IPS-18a (cell line): ENCODE results near the gene ATP1B1.

Experiments used
- H3K27ac ChIP-seq: one replicate; pipeline ENCODE4 v1.5.1; 2013; ENCODE audit warnings: low read length
- H3K27me3 ChIP-seq: one replicate; pipeline ENCODE4 v1.6.1; 2013; ENCODE audit warnings: mild to moderate bottlenecking, low read length; ENCODE audit not compliant: control insufficient read depth, insufficient read depth
- H3K36me3 ChIP-seq: one replicate; pipeline ENCODE4 v1.6.1; 2013; ENCODE audit warnings: low read depth, low read length; ENCODE audit not compliant: control insufficient read depth
- H3K4me1 ChIP-seq: one replicate; pipeline ENCODE4 v1.6.1; 2013; ENCODE audit warnings: low read depth, low read length; ENCODE audit not compliant: control insufficient read depth
- H3K4me3 ChIP-seq: one replicate; pipeline ENCODE4 v1.5.1; 2013; ENCODE audit warnings: low read length
- H3K9ac ChIP-seq: one replicate; pipeline ENCODE4 v1.6.1; 2013; ENCODE audit warnings: mild to moderate bottlenecking, low read length, moderate library complexity
- H3K9me3 ChIP-seq: one replicate; pipeline ENCODE4 v1.6.1; 2013; ENCODE audit warnings: low read depth, low read length; ENCODE audit not compliant: control insufficient read depth

Gene ATP1B1

DNA sequence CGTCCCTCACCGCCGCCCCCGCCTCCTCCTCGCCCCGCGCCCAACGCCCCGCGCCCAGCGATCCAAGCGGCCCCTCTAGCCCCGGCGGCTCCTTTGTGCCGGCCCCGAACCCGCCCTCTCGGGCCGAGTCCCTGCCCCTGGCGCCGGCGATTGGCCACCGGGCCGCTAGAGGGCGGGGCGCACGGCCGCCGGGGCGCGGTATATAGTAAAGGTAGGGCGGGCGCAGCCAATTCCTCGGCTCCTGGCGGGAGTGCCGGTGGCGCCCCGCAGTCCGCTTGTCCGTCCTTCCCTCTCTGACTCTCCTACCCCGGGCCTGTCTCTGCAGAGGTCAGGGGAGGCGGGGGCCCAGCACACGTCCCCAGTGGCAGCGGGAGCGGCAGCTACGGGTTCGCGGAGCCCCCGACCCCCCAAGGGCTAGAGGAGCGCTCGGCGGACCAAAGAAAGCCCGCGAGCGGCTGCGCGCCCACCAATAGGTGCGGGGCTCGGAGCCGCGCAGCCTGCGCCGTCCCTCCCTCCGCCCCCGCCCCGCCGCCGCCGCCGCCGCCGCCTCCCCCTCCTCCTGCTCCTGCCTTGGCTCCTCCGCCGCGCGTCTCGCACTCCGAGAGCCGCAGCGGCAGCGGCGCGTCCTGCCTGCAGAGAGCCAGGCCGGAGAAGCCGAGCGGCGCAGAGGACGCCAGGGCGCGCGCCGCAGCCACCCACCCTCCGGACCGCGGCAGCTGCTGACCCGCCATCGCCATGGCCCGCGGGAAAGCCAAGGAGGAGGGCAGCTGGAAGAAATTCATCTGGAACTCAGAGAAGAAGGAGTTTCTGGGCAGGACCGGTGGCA, at the start of gene ATP1B1:
TSS of gene ATP1B1 (plus strand) at position 596 of the 826 bp plus-strand sequence. CDS start at position 736, 140 bp downstream.
- H3K4me1 ChIP-seq = peaks cover 42% of the 10 kb centered on the region
- H3K27ac ChIP-seq = no peak within 1 kb of the TSS
- H3K9ac ChIP-seq = peak within 1 kb of the TSS; percentile 85
- H3K4me3 ChIP-seq = peak within 1 kb of the TSS; percentile 99
- peaks cover 3% of the 10 kb centered on the region for H3K36me3 ChIP-seq
- H3K9me3 ChIP-seq = no peaks in the 10 kb centered on the region
- peaks cover 17% of the 10 kb centered on the region for H3K27me3 ChIP-seq

DNA sequence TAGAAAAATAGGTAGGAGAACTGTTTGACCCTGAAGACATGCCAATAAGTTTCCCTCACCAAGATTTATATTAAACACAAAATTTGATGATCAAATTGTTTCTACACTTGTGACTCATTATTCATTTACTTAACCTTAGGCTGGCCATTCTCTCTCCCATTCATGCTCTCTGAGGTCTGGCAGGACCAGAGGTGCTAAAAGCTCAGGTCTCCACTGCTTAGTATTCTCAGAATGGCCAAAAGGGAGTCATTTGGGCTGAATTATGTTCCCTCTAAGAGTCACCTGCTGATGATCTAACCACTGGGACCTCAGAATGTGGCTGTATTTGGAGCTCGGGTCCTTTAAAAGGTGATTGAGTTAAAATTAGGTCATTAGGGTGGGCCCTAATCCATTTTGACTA, 47.1 kb upstream of the ATP1B1 start:
- no peak overlapping the region for H3K9ac ChIP-seq
- H3K27ac ChIP-seq = no peak overlapping the region
- H3K36me3 ChIP-seq = no peaks in the 10 kb centered on the region
- no peak overlapping the region for H3K4me3 ChIP-seq
- peaks cover 5% of the 10 kb centered on the region for H3K9me3 ChIP-seq
- H3K27me3 ChIP-seq = no peaks in the 10 kb centered on the region
- H3K4me1 ChIP-seq = no peaks in the 10 kb centered on the region

- Histone ChIP-seq H3K9me3 (peaks cover 5% of the 10 kb centered on the region), H3K4me1 (no peaks in the 10 kb centered on the region), H3K4me3 (no peak overlapping the region), H3K27me3 (no peaks in the 10 kb centered on the region), H3K27ac (no peak overlapping the region), H3K9ac (no peak overlapping the region), H3K36me3 (no peaks in the 10 kb centered on the region)
Measured at GRCh38 chr1:169060043-169060722, 46.3 kb upstream of the ATP1B1 start.

GRCh38 chr1:169060919-169061639, 45.4 kb upstream of the ATP1B1 start:
- Histone ChIP-seq H3K4me3 (no peak overlapping the region), H3K27ac (no peak overlapping the region), H3K4me1 (no peaks in the 10 kb centered on the region), H3K36me3 (no peaks in the 10 kb centered on the region), H3K9ac (no peak overlapping the region), H3K27me3 (no peaks in the 10 kb centered on the region), H3K9me3 (peaks cover 5% of the 10 kb centered on the region)

DNA sequence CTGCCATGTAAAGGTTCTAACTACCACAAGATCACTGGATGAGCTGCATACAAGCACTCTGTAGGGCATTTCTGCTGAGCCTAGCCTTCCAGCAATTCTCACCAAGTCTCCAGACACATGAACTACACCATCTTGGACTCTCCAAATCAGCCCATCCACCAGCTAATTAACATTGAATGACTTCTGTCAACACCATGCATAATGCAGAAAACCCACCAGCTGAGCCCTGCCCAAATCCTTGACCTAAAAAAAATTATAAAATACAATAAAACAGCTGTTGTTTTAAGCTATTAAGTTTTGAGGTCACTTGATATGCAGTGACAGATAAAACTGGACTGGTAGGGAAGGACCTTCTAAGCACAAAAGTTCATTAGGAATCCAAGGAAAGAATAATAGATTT, 44.3 kb upstream of the ATP1B1 start:
- peaks cover 9% of the 10 kb centered on the region for H3K9me3 ChIP-seq
- H3K27me3 ChIP-seq = no peaks in the 10 kb centered on the region
- H3K36me3 ChIP-seq = no peaks in the 10 kb centered on the region
- H3K9ac ChIP-seq = no peak overlapping the region
- no peaks in the 10 kb centered on the region for H3K4me1 ChIP-seq
- H3K27ac ChIP-seq = no peak overlapping the region
- H3K4me3 ChIP-seq = no peak overlapping the region

- H3K27ac ChIP-seq = no peak overlapping the region
- no peaks in the 10 kb centered on the region for H3K36me3 ChIP-seq
- no peak overlapping the region for H3K4me3 ChIP-seq
- H3K4me1 ChIP-seq = no peaks in the 10 kb centered on the region
- H3K27me3 ChIP-seq = no peaks in the 10 kb centered on the region
- H3K9me3 ChIP-seq = peaks cover 9% of the 10 kb centered on the region
- no peak overlapping the region for H3K9ac ChIP-seq
Measured at GRCh38 chr1:169064103-169064502, 42.4 kb upstream of the ATP1B1 start.

DNA sequence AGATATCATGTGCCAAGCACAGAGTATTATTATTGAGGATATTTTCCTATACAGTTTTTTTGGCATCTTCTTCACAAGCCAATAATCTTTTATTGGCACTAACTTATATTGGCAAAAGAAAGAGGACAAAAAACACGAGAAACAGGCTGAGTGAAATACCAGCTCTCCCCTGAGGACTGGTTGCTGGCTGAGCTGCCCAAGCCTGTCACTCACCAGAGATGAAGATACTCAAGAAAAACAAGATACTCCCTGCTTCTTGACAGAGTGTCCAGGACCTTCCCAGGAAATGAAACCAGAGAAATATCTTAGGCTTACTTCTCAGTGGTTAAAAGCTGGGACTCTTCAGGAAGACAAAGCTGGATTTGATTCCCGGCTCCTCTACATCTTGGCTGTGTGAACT, 35.9 kb upstream of the ATP1B1 start:
- Histone ChIP-seq H3K9me3 (peaks cover 4% of the 10 kb centered on the region), H3K4me1 (no peaks in the 10 kb centered on the region), H3K36me3 (no peaks in the 10 kb centered on the region), H3K27ac (no peak overlapping the region), H3K27me3 (no peaks in the 10 kb centered on the region), H3K9ac (no peak overlapping the region), H3K4me3 (no peak overlapping the region)

DNA sequence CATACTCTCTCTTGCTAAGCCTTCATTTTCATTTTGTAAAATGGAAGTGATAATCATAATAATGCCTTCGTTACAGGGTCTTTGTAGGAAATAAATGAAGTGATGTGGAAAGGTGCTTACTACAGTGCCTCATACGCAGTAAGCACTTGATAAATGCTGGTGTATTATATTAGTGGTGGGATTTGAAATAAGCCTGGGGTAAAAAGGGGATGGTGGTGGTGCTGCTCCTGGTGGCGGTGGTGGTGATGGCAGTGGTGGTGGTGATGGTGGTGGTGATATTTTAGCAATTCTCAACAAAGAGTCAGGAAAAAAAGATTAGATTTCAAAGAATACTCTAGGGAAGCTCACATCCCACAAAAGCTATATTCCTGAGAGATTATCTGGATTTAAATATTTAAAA, 35.5 kb upstream of the ATP1B1 start:
- no peaks in the 10 kb centered on the region for H3K4me1 ChIP-seq
- H3K27me3 ChIP-seq = no peaks in the 10 kb centered on the region
- H3K9ac ChIP-seq = no peak overlapping the region
- H3K9me3 ChIP-seq = peaks cover 4% of the 10 kb centered on the region
- H3K4me3 ChIP-seq = no peak overlapping the region
- no peak overlapping the region for H3K27ac ChIP-seq
- no peaks in the 10 kb centered on the region for H3K36me3 ChIP-seq

DNA sequence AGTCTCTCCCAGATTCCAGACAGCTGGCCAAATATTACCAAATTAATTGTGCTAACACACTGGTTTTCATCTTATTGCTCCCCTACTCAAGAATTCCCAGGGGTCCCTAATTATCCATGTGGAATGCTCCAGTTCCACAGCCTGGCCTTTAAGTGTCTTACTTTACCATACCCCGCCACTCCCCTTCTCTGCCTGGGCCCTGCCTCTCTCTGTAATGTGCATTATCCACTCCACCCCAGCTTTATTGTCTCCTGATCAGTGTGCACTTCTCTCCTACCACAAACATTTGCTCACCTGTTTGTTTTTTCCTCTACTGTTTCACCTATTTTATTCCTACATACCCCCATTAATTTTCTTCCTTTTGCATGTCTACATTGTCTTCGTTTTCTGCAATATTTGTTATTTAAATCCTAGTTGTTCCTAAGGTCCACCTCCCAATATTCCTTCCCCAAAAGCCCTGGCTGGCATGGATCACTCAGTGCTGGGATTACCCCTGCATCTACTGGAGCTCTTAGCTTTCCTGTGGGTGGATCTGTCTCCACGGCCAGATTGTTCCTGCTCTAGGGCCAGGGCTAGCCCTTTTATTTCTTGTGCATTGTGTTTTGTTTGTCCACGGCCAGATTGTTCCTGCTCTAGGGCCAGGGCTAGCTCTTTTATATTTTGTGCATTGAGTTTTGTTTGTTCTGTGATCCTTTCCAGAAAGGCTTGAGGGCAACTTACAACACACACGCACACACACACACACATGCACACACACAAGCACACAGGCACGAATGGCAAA, 33.4 kb upstream of the ATP1B1 start:
- no peaks in the 10 kb centered on the region for H3K4me1 ChIP-seq
- H3K9me3 ChIP-seq = no peaks in the 10 kb centered on the region
- no peak overlapping the region for H3K9ac ChIP-seq
- no peaks in the 10 kb centered on the region for H3K27me3 ChIP-seq
- H3K27ac ChIP-seq = no peak overlapping the region
- no peak overlapping the region for H3K4me3 ChIP-seq
- H3K36me3 ChIP-seq = no peaks in the 10 kb centered on the region

GRCh38 chr1:169078163-169078883, 28.2 kb upstream of the ATP1B1 start:
- no peaks in the 10 kb centered on the region for H3K9me3 ChIP-seq
- H3K36me3 ChIP-seq = no peaks in the 10 kb centered on the region
- H3K27me3 ChIP-seq = no peaks in the 10 kb centered on the region
- no peak overlapping the region for H3K4me3 ChIP-seq
- H3K4me1 ChIP-seq = no peaks in the 10 kb centered on the region
- no peak overlapping the region for H3K27ac ChIP-seq
- H3K9ac ChIP-seq = no peak overlapping the region
